ENCODE results near the gene DEAF1. TPM values are rescaled to one million over a fixed set of nuclear protein-coding genes. Genes with fewer than 3 reads are reported as not detected.

The DEAF1 gene
- total and polyA plus RNA-seq, 9 of the 15 experiments (the other 6 are each of a cell fraction or from before 2014, with no cell fraction given) = 2.0 to 69.1 (median 26.8) TPM

DNA sequence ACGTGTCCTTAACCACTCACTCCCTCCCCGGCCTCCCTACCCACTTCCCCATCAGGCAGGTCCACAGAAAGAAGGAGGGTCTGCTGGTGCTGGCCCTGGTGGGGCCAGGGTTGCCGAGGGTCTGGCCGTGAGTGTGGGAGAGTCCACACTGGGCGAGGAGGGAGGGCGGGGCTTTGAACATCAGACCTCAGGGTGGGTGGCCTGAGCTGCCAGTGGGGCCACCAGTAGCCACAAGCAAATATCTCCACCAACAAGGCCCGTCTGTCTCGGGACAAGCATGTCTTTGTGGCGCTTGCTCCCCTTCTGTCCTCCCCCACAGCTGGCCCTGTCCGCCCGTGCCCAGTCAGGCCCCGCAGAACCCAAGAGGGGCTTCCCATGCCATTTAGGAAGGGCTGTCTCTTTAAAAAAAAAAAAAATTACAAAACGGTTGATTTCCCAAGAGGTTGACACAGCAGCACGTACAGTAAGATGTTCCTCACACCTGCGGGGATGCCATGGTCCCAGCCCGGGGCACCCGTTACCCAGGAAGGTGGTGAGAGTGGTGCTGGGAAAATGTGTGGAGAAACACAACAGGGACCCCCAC is 34.6 kb upstream of the DEAF1 start:
- intact Hi-C loops (cut with micrococcal nuclease) (loop anchor here (5.0 kb wide), 2 partner anchors 68 to 177 kb away; partner anchors contain the start of gene SLC25A22), in situ Hi-C loops (cut with MboI) (no loop called here)
- no peak overlapping the region for H3K4me3 ChIP-seq
- H3K9me1 ChIP-seq (ENCODE audit: control insufficient read depth, insufficient read depth, low read length) = no peaks in the 10 kb centered on the region
- FAIRE-seq (no peak), DNase-seq (ENCODE audit: extremely low read depth in 1 of 4, low spot score in 3 of 4) (peak in 1 of 4 experiments; percentile 17), ATAC-seq (no peak)
- H2AFZ ChIP-seq (ENCODE audit: low read depth, low read length) = no peak overlapping the region
- WGBS (ENCODE audit: insufficient coverage, low coverage, missing lambda C conversion rate) = 45% methylated on average over 14 of the region's 17 CpGs
- BruUV-seq (replicated peaks) = no TSS peak
- H3K9me3 ChIP-seq (replicated peaks; ENCODE audit: control insufficient read depth, insufficient read depth, low read depth, low read length) = no peaks in the 10 kb centered on the region
- H3K27me3 ChIP-seq (ENCODE audit: control insufficient read depth in 2 of 2, insufficient read depth in 2 of 2, low read length in 2 of 2) = no peaks in the 10 kb centered on the region
- peaks cover 33 to 58% of the 10 kb centered on the region in 2 experiments for H3K4me1 ChIP-seq (replicated peaks in 1 of 2; ENCODE audit: control insufficient read depth in 2 of 2, insufficient read depth in 2 of 2, low read length in 2 of 2)
- no peak overlapping the region for H3K4me2 ChIP-seq (ENCODE audit: insufficient read depth, low read length)
- H3K36me3 ChIP-seq (ENCODE audit: control insufficient read depth, insufficient read depth, low read length) = no peaks in the 10 kb centered on the region
- no peak overlapping the region for H3K27ac ChIP-seq (ENCODE audit: extremely low read depth, low read depth, low read length)
- POLR2A ChIA-PET = interaction anchor here (0.7 to 3.5 kb wide), 3 partner anchors 18 to 26 kb away, joined by 3 to 14 read pairs (median 3); partner anchors contain the start of gene TALDO1
- 0 out of 2 replicates have a peak, but pooled peaks have one; percentile 8 for TF ChIP-seq ZBTB7A (IDR thresholded peaks at IDR 0.05; ENCODE audit: borderline replicate concordance, control insufficient read depth, low read depth, low read length)
- TF ChIP-seq ZNF384 (IDR thresholded peaks at IDR 0.05; ENCODE audit: low read depth, low read length) = peak; percentile 67
- TF ChIP-seq RAD21 (CRISPR knock-in tag; conservative IDR thresholded peaks at IDR 0.05 in 1 of 2, IDR thresholded peaks at IDR 0.05 in 1 of 2) = no peak
- TF ChIP-seq IRF9 (tag; IDR thresholded peaks at IDR 0.05) = no peak
- peak; percentile 66; the same call in 1 of the 2 replicates for TF ChIP-seq ZFP91 (CRISPR knock-in tag; IDR thresholded peaks at IDR 0.05)
- TF ChIP-seq, protein P1, sequence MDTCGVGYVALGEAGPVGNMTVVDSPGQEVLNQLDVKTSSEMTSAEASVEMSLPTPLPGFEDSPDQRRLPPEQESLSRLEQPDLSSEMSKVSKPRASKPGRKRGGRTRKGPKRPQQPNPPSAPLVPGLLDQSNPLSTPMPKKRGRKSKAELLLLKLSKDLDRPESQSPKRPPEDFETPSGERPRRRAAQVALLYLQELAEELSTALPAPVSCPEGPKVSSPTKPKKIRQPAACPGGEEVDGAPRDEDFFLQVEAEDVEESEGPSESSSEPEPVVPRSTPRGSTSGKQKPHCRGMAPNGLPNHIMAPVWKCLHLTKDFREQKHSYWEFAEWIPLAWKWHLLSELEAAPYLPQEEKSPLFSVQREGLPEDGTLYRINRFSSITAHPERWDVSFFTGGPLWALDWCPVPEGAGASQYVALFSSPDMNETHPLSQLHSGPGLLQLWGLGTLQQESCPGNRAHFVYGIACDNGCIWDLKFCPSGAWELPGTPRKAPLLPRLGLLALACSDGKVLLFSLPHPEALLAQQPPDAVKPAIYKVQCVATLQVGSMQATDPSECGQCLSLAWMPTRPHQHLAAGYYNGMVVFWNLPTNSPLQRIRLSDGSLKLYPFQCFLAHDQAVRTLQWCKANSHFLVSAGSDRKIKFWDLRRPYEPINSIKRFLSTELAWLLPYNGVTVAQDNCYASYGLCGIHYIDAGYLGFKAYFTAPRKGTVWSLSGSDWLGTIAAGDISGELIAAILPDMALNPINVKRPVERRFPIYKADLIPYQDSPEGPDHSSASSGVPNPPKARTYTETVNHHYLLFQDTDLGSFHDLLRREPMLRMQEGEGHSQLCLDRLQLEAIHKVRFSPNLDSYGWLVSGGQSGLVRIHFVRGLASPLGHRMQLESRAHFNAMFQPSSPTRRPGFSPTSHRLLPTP (IDR thresholded peaks at IDR 0.05; ENCODE audit: borderline replicate concordance, extremely low read depth, insufficient read length) = no peak
- no peak for TF ChIP-seq SAFB (IDR thresholded peaks at IDR 0.05; ENCODE audit: borderline replicate concordance, low read depth, low read length)
- no peak for TF ChIP-seq COPS2 (conservative IDR thresholded peaks at IDR 0.05)
- H3K79me2 ChIP-seq (ENCODE audit: control insufficient read depth, insufficient read depth, low read length) = no peaks in the 10 kb centered on the region; the same call in 1 of the 3 replicates
- CTCF ChIA-PET (ENCODE audit: low intra/inter-chr PET ratio) = interaction anchor here (2.5 kb wide), 1 partner anchor 68 kb away, joined by 10 read pairs; the partner anchor contains the start of gene SLC25A22
- H4K20me1 ChIP-seq (replicated peaks; ENCODE audit: control insufficient read depth, insufficient read depth, low read length) = no peaks in the 10 kb centered on the region
- H3K9ac ChIP-seq (ENCODE audit: insufficient read depth in 1 of 2, low read depth in 2 of 2, low read length in 2 of 2) = peak overlapping the region in 1 of 2 experiments; percentile 9; a peak in 2 of 4 replicates
